Measurements from ENCODE around the gene ITGA11. TPM values are rescaled to one million over a fixed set of nuclear protein-coding genes. Genes with fewer than 3 reads are reported as not detected.

The ITGA11 gene
- total RNA-seq, 1 experiment from 2014 or later = 0.12 TPM

DNA sequence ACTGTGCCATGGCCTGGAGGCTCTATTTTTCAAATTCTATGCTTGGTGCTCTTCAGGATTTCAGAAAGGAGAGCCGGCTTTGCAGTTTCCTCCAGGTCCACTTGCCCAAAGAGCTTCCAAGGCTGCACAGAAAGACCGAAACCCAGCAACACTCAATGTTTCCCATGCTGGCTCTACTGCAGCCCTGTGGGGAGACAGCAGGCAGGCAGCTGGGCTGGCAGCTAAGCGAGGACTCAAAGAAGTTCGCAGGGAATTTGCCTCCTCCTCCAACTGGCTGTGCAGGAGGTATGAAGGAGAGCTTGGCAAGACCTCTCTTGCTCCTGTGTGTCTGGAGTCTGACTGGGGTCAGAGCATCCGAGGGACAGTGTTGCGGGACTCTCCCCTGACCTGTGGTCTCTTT, 17.4 kb upstream of the ITGA11 start:
- no peak for DNase-seq (ENCODE audit: extremely low read depth, low read depth)

GRCh38 chr15:68447976-68448755, 16.2 kb upstream of the ITGA11 start:
- no peak for DNase-seq (ENCODE audit: extremely low read depth, low read depth)

GRCh38 chr15:68447209-68447608, 15.2 kb upstream of the ITGA11 start:
- no peak for DNase-seq (ENCODE audit: extremely low read depth, low read depth)

GRCh38 chr15:68445351-68445750, 13.4 kb upstream of the ITGA11 start:
- no peak for DNase-seq (ENCODE audit: extremely low read depth, low read depth)

DNA sequence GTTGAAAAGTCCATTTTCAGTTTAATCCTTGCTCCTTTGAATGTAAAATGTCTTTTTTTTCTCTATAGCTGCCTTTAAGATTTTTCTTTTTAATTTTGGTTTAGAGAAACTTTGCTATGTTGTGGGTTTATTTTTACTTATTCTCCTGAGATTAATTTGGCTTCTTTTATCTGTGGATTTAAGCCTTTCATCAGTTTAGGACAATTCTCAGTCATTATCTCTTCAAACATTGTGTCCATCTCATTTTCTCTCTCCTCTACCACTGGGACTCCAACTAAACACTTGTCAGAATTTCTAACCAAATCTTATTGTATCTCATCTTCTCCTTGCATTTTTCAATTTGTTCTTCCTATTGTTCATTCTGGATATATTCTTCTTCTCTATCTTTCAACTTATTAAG, 12.4 kb upstream of the ITGA11 start:
- no peak for DNase-seq (ENCODE audit: extremely low read depth, low read depth)

DNA sequence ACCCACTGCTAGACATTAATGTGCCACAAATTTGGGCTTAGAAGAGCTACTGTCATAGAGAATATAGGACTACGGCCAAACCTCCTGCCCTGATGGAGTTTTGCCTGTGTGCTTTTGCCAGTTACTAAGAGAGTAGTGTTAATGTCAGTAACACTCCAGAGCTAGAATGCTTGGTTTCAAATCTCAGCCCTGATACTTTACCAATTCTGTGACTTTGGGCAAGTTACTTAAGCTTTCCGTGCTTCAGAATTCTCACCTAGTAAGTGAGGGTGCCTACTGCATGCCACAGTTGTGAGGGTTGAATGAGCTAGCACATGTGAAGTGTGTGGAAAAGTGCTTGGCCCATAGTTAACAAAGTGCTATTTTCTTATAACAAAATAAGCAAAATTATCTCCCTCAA, 10.9 kb upstream of the ITGA11 start:
- DNase-seq (ENCODE audit: extremely low read depth, low read depth) = no peak

GRCh38 chr15:68442041-68442440, 10.1 kb upstream of the ITGA11 start:
- DNase-seq (ENCODE audit: extremely low read depth, low read depth) = no peak

GRCh38 chr15:68441045-68441743, 9.2 kb upstream of the ITGA11 start:
- no peak for DNase-seq (ENCODE audit: extremely low read depth, low read depth)

GRCh38 chr15:68440136-68440535, 8.2 kb upstream of the ITGA11 start:
- DNase-seq (ENCODE audit: extremely low read depth, low read depth) = no peak

DNA sequence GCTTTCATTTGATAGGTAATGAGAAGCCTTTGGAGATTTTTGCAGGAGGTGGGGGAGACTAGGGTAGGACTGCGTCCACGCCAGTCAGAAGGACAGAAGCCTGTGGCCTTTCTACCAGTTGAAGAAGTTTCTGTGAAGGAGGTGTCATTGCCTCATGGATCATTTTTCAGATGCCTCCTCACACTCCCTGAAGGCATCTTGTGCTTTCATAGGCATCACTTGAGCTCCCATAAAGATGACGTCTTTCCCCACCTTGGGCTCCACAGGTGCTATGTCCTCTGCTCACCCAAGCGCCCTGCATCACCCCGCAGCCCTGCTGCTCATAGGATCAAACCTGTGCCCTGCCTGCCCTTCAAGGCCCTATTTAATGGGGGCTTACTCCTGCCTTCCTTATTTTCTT, 7.5 kb upstream of the ITGA11 start:
- DNase-seq (ENCODE audit: extremely low read depth, low read depth) = no peak

GRCh38 chr15:68436680-68437079, 4.7 kb upstream of the ITGA11 start:
- DNase-seq (ENCODE audit: extremely low read depth, low read depth) = no peak

GRCh38 chr15:68435966-68436365, 4.0 kb upstream of the ITGA11 start:
- no peak for DNase-seq (ENCODE audit: extremely low read depth, low read depth)

- DNase-seq (ENCODE audit: extremely low read depth, low read depth) = no peak
These were observed 2.1 kb upstream of the ITGA11 start for GRCh38 chr15:68434021-68434420.

DNA sequence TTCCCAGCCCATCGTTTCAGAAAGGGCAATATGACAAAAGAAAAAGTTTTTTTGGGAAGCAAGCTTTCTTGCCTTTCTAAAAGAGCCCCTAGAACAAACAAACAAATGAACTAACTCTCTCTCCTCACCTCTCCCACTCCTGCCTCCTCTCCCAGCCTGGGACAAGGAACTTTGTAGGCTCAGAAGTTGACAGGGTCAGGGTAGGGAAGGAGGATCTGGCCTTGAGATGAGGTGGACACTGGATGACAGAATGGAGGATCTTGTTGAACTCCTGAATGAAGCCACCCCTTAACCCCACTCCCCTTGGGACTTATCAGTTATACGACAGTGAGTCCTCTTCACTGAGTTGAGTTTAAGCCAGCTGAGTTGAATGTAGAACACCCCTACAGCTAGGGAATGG, 1.6 kb upstream of the ITGA11 start:
- no peak for DNase-seq (ENCODE audit: extremely low read depth, low read depth)

DNA sequence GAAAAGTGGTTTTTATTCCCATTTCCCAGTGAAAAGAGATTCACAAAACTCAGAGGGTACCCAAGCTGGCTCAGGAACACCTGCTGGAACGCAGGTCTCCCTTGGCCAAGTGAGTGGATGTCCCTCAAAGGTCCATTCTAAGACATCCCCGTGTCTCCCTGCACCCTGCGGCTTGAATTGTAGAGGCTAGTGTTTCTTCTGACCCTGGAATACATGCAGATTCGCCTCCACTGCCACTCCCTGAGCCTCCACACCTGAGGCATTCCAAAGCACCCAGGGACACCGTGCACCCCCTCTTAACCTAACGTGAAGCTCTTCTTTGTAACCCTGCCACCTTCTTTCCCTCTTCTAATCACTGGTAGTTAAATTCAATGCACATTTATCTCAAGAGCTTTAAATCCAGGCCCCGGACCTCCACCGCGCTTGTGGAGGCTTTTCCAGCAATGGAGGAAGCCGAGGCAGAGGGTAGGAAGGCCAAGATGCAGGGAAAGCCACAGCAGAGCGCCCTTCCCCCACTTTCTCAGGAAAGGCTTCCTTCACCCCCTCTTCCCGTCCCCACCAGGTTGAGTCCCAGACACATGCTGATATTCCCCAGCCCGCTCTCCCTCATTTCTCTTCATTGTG, 590 bp upstream of the ITGA11 start:
- no peak for DNase-seq (ENCODE audit: extremely low read depth, low read depth)

- DNase-seq (ENCODE audit: extremely low read depth, low read depth) = no peak
These were observed 749 bp downstream of the ITGA11 start for GRCh38 chr15:68431037-68431791.

GRCh38 chr15:68430471-68431036, 1.4 kb downstream of the ITGA11 start:
- no peak for DNase-seq (ENCODE audit: extremely low read depth, low read depth)

- DNase-seq (ENCODE audit: extremely low read depth, low read depth) = no peak
These were observed 2.1 kb downstream of the ITGA11 start for GRCh38 chr15:68429691-68430470.

DNA sequence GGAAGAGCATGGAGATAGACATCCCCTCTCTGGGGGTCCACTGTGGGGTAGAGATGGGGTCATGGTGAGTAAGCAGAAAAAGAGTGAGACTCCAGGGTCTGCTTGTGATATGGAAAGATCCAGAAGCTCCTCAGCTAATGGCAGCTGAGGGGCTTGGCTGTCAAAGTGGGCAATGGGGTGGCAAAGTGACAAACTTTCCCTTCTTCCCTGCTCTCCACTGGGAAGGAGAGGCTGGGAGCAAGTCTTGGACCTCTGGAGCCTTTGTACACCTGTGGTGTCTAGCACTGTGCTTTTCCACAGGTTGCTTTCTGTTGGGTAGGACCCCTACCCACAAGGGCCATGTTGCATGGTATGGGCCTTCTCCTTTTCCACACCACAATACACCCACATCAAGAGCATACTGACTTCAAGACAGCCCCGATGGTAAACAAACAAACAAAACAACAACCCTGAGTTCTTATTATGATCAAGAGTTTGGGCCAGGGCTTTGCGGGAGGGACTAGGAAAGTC, 3.5 kb downstream of the ITGA11 start:
- no peak for DNase-seq (ENCODE audit: extremely low read depth, low read depth)

DNA sequence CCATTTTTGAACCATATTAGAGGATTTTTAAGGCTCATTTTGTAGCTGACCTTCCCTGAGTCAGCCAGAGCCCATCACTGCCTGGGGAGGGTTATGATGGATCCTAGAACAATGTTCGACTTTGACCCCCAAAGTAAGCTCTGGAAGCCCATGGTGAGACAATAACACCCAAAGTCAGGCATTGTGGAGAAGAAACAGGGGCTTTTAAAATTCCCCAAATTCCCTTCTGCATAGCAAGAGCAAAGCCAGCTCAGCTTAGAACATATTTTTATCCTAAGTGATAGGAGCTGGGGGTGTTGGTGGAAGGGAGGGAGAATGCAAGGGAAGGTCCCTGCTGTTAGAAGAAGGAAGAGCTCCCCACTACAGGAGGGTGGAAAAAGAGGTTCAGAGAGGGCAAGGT, 4.0 kb downstream of the ITGA11 start:
- no peak for DNase-seq (ENCODE audit: extremely low read depth, low read depth)
